Stromal cell of bone marrow (primary cell): ENCODE measurements around the gene SOX15.
A peak's percentile ranks its signal among the peaks of the same experiment; 100 is the strongest.

Source experiments
- DNase-seq: peaks from one replicate; pipeline ENCODE4 v3.0.0-alpha.2; 2012; ENCODE audit warnings: low read depth

SOX15 gene

GRCh38 chr17:7577327-7578199, 12.3 kb downstream of the SOX15 start:
- DNase-seq: no peak

GRCh38 chr17:7576432-7576937, 13.4 kb downstream of the SOX15 start:
- no peak for DNase-seq

GRCh38 chr17:7575959-7576358, 13.9 kb downstream of the SOX15 start:
- DNase-seq: no peak

- DNase-seq: no peak
These were observed 14.4 kb downstream of the SOX15 start for GRCh38 chr17:7575481-7575883.

- DNase-seq: no peak
These were observed 15.5 kb downstream of the SOX15 start for GRCh38 chr17:7574176-7574953.

- peak; percentile 85 for DNase-seq
These were observed 16.4 kb downstream of the SOX15 start for GRCh38 chr17:7573324-7574080.

GRCh38 chr17:7572588-7573323, 17.1 kb downstream of the SOX15 start:
- peak; percentile 98 for DNase-seq

- no peak for DNase-seq
These were observed 17.6 kb downstream of the SOX15 start for GRCh38 chr17:7572338-7572587.

- DNase-seq: no peak
These were observed 19.5 kb downstream of the SOX15 start for GRCh38 chr17:7570351-7570750.

GRCh38 chr17:7569571-7569970, 20.3 kb downstream of the SOX15 start:
- no peak for DNase-seq

GRCh38 chr17:7563115-7563869, 26.6 kb downstream of the SOX15 start:
- no peak for DNase-seq

GRCh38 chr17:7562208-7562605, 27.7 kb downstream of the SOX15 start:
- no peak for DNase-seq

GRCh38 chr17:7561589-7562207, 28.2 kb downstream of the SOX15 start, which contains the start of gene SENP3:
Gene SENP3 (plus strand): TSS chr17:7561919. CDS start chr17:7563077, 1,158 bp downstream.
- peak; percentile 78 for DNase-seq

GRCh38 chr17:7561028-7561575, 28.8 kb downstream of the SOX15 start:
- DNase-seq: peak; percentile 55

GRCh38 chr17:7560172-7561027, 29.5 kb downstream of the SOX15 start:
- no peak for DNase-seq

- no peak for DNase-seq
These were observed 30.3 kb downstream of the SOX15 start for GRCh38 chr17:7559320-7560171.

GRCh38 chr17:7558544-7559319, 31.2 kb downstream of the SOX15 start, which contains the start of gene TNFSF13:
Gene TNFSF13 (plus strand): TSS chr17:7558750. CDS start chr17:7559040, 290 bp downstream.
- no peak for DNase-seq
